ENCODE data around the gene IQCF2.
"Not testable (repeated sequence)": the region's sequence is repeated elsewhere in the genome, so short reads cannot be mapped to it uniquely, and the experiment has no call there.

The IQCF2 gene

DNA sequence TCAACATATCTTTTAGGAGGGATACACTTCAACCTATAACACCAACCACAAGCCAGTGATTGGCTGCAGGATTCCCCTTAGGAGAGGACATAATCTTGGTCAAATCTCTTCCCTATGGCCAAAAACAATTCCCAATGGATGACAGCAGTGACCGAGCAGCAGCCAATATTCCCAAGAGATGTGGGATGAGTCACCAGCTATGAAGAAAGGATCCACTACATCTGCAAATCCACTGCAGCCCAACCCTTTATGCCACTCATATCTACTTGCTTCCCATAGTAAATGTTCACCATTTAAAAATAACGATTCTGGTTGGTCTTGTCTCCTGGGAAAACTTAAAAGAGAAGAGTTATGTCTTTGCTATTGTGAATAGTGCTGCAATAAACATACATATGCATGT lies 18.5 kb downstream of the IQCF2 start:
- DNase-seq: no peak

- no peak for DNase-seq
Measured at GRCh38 chr3:51886447-51886846, 25.0 kb downstream of the IQCF2 start.

GRCh38 chr3:51887620-51888019 lies 26.2 kb downstream of the IQCF2 start:
- no peak for DNase-seq

GRCh38 chr3:51888463-51889105 lies 27.2 kb downstream of the IQCF2 start:
- no peak for DNase-seq

- no peak for DNase-seq
Measured at GRCh38 chr3:51891242-51892039, 30.0 kb downstream of the IQCF2 start.

DNA sequence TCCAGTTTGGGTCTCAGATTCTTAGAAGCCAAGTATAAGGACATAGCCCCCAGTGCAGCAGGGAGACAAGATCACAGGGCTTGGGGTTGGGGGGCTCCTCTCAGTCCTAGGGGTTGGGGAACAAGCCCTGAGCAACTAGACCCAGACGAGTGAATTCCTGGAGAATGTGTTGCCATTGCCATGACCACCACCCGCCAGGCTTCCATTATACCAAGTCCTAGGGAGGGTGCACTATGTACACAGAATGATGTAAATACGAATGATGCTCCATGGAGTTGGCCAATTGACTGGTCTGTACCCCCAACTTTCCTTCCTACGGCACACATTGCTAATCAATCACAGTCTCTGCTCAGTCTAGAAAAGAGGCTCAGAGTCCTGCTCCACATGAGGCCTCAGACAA lies 33.0 kb downstream of the IQCF2 start:
- no peak for DNase-seq

DNA sequence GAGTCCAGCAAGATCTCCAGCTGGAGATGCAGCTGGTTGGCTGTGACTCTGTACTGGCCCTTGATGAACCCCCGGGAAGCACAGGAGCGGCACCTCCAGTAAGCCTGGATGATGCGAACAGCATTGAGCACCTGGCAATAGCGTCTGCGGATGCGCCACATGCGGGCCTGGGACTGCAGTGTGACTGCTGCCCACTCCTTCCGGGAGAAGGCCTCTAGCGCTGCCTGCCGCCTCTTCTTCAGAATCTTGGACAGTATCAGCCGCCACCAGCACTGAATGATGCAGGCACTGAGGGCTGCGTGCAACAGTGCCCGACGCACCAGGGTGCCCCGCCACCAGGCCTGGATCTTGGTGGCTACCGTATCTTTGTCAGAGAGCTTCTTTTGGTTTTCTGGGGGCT lies 33.5 kb downstream of the IQCF2 start:
- no peak for DNase-seq

DNA sequence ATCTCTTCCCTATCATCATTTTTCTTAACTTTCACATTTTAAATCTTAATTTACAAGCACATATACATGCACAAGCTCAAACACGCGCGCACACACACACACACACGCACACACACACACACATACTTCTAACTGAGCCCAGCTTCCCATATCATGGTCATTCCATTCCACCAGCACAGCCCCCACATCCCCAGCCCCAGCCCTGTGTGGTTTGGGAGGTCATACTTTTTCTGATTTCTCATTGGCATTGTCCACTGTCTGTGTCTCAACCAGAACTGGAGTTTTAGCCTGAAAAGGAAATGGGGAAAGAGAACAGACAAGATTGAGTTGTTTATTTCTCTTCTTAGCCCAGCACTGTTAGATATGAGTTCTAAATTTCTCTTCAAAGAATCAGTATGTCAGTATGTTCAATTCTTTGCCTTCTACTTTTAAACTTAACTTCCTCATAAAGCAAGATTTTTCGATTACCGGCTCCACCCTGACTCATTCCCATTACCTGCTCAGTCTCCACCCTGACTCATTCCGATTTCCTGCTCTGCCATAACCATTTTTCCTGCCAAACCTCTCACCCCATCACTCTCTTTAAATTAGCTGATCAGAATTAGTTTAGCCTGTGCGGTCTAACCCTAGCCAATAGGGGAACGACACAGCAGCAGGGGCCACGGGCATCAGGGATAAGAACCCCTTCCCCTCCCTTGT lies 35.3 kb downstream of the IQCF2 start:
- no peak for DNase-seq

- no peak for DNase-seq
Measured at GRCh38 chr3:51897391-51897790, 36.0 kb downstream of the IQCF2 start.

DNA sequence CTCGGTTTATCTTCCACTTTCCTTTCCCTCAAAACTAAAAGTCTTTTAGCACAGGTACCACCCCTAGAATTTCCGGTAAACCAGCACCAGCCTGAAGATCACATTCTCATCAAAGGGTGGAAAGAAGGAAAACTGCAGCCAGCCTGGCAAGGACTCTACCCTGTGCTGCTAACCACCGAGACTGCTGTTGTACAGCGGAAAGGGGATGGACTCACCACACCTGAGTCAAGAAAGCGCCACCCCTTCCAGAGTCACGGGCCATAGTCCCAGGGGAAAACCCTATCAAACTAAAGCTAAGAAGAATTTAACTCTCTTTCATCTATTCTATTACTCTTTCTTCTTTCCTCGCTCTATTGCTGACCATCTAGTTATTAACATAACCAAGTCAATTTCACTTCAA lies 38.6 kb downstream of the IQCF2 start:
- DNase-seq: peak in 1 of 2 experiments; percentile 19

DNA sequence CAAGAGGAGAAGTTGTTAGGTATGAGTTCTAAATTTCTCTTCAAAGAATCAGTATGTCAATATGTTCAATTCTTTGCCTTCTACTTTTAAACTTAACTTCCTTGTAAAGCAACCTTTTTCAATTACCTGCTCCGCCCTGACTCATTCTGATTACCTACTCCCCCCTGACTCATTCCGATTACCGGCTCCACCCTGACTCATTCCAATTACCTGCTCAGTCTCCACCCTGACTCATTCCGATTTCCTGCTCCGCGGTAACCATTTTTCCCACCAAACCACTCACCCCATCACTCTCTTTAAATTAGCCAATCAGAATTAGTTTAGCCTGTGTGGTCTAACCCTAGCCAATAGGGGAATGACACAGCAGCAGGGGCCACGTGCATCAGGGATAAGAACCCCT lies 40.9 kb downstream of the IQCF2 start:
- not testable (repeated sequence) for DNase-seq

DNA sequence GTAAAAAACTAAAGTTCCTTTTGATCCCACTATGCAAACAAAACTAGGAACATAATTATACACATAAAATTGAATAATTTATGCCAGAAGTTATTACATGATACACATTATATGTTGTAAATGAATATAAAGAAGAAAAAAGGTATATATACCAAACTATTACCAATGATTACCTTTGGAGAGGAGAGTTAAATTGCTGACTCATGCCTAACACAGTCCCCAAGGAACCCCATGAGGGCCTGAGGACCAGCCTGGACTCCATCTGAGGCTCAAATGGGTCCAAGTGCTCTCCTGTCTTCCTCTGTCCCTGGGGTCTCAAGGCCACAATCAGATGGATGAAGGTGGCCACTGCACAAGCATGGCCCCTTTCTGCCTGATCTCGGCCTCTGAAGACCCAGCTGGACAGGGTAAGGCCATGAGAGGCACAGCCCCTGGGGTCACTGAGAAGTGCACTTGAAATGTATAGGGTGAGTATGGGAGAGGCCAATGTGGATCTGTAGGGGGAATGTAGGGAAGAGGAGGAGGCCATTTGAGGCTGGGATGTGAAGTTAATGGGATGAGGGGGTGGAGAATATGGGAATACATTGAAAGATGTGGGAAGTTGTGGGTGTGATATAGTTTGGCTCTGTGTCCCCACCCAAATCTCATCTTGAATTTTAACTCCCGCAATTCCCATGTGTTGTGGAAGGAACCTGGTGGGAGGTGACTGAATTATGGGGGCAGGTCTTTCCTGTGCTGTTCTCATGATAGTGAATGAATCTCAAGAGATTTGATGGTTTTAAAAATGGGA lies 42.8 kb downstream of the IQCF2 start:
- no peak for DNase-seq

DNA sequence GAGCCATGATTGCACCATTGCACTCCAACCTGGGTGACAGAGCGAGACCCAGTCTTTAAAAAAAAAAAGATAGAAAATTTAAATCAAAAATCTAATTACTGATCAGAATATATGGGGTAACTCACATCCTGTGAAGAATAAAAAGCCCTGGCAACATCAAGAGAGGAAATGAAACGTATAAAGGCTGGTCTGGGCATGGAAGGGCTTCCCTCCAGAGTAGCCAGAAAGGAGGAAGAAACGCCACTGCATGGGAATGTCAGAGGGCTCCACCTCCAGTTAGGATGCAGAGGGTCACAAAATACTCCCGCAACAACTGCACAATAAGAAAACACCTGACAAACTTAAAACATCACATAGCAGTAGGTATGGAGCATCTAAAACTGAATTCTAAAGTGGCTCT lies 46.6 kb downstream of the IQCF2 start:
- DNase-seq: no peak
